GM12878 (cell line): Measurements from ENCODE around the gene WDSUB1. TPM values are rescaled to one million over a fixed set of nuclear protein-coding genes. Genes with fewer than 3 reads are reported as not detected.

Experiments used
- ATAC-seq: fragments of 200-7000 bp; cut with Tn5 transposase; 3 replicates; pipeline ENCODE4 v1.9.1; 2020; ENCODE audit warnings: mild to moderate bottlenecking, moderate library complexity
- BruUV-seq: library from RNA; stranded (reverse); fragments of 400-500 nt; replicated peaks from 2 replicates; lab custom pipeline; 2021; lab: Mats Ljungman, UMichigan
- CTCF ChIA-PET: fragments of 300-600 bp; sonication (Branson Sonifier 250); formaldehyde crosslinking; extraction: SDS; loops from one replicate; lab custom pipeline; 2021; ENCODE audit warnings: inconsistent platforms; lab: Yijun Ruan, JAX
- POLR2A ChIA-PET: fragments of 350-600 bp; formaldehyde crosslinking; extraction: SDS; loops from one replicate; lab custom pipeline; 2021; ENCODE audit warnings: inconsistent platforms; lab: Charles Lee
- RAD21 ChIA-PET: fragments of 300-600 bp; sonication (Branson Sonifier 250); formaldehyde crosslinking; loops from one replicate; lab custom pipeline; 2023; ENCODE audit warnings: antibody characterized with exemption; ENCODE audit not compliant: unreplicated experiment; lab: Charles Lee
- SMC1A ChIA-PET: fragments of 300-600 bp; sonication (Branson Sonifier 250); formaldehyde crosslinking; loops from one replicate; lab custom pipeline; 2023; ENCODE audit not compliant: unreplicated experiment, uncharacterized antibody; lab: Charles Lee
- DNase-seq: peaks from one replicate; pipeline ENCODE4 v3.0.0-alpha.2; 2011; ENCODE audit warnings: low read depth, low spot score
- FAIRE-seq: peaks from 3 replicates; lab custom pipeline; 2011; peaks lifted over from hg19 to GRCh38; lab: Jason Lieb, UNC
- H2AFZ ChIP-seq: 2 replicates; pipeline ENCODE4 v1.6.0; 2011; ENCODE audit warnings: low read depth, low read length, control low read depth; ENCODE audit not compliant: control insufficient read depth
- H3K27ac ChIP-seq: 2 replicates; pipeline ENCODE4 v1.5.1; 2011; ENCODE audit warnings: control low read depth; ENCODE audit not compliant: control insufficient read depth, insufficient read depth
- H3K27me3 ChIP-seq, 2 experiments: replicated peaks in 1 of 2; 2 replicates each; pipeline versions ENCODE4 v1.6.0 to v1.6.1; 2011; ENCODE audit warnings: low read length in 1 of 2; ENCODE audit not compliant: control insufficient read depth in 2 of 2, insufficient read depth in 2 of 2
- H3K36me3 ChIP-seq, 2 experiments: 2 replicates each; pipeline ENCODE4 v1.5.1; 2011; ENCODE audit warnings: low read length in 1 of 2; ENCODE audit not compliant: control insufficient read depth in 2 of 2, insufficient read depth in 2 of 2
- H3K4me1 ChIP-seq: 2 replicates; pipeline ENCODE4 v1.6.1; 2011; ENCODE audit warnings: mild to moderate bottlenecking, low read length, moderate library complexity, mixed read lengths; ENCODE audit not compliant: control insufficient read depth, insufficient read depth
- H3K4me2 ChIP-seq: 2 replicates; pipeline ENCODE4 v1.6.0; 2011; ENCODE audit warnings: control low read depth; ENCODE audit not compliant: control insufficient read depth, insufficient read depth
- H3K4me3 ChIP-seq: fragments of 200-600 bp; sonication (generic); 2 replicates; pipeline ENCODE4 v1.5.1; 2016
- H3K79me2 ChIP-seq: 2 replicates; pipeline ENCODE4 v1.6.0; 2011; ENCODE audit warnings: low read length; ENCODE audit not compliant: control insufficient read depth, insufficient read depth
- H3K9ac ChIP-seq: 2 replicates; pipeline ENCODE4 v1.8.0; 2011; ENCODE audit warnings: low read length, control low read depth, mixed read lengths; ENCODE audit not compliant: control insufficient read depth, insufficient read depth
- H3K9me3 ChIP-seq: replicated peaks from 3 replicates; pipeline ENCODE4 v1.5.1; 2011; ENCODE audit warnings: mild to moderate bottlenecking, low read length; ENCODE audit not compliant: control insufficient read depth, insufficient read depth
- H4K20me1 ChIP-seq: 2 replicates; pipeline ENCODE4 v1.6.0; 2011; ENCODE audit not compliant: control insufficient read depth, insufficient read depth
- HDAC6 ChIP-seq: fragments of 200-600 bp; sonication (generic); IDR thresholded peaks from one replicate; pipeline ENCODE4 v1.8.0; 2017; ENCODE audit warnings: antibody characterized with exemption; ENCODE audit not compliant: unreplicated experiment
- MEF2B ChIP-seq: fragments of 450-650 bp; IDR thresholded peaks from 2 replicates; pipeline ENCODE4 v1.6.1; 2018; ENCODE audit warnings: mild to moderate bottlenecking, moderate library complexity; ENCODE audit not compliant: partially characterized antibody, poor library complexity, severe bottlenecking
- POLR2AphosphoS5 ChIP-seq: IDR thresholded peaks from 2 replicates; pipeline ENCODE4 v1.6.1; 2011; ENCODE audit warnings: mild to moderate bottlenecking, low read length, inconsistent platforms
- RBBP5 ChIP-seq: fragments of 200-600 bp; sonication (generic); conservative IDR thresholded peaks from 2 replicates; pipeline ENCODE4 v1.6.1; 2016
- SIN3A ChIP-seq: IDR thresholded peaks from 2 replicates; pipeline ENCODE4 v1.6.1; 2012; ENCODE audit warnings: low read depth, low read length, improper control_type of control experiment
- TARDBP ChIP-seq: IDR thresholded peaks from 2 replicates; pipeline ENCODE4 v1.6.1; 2016; ENCODE audit warnings: borderline replicate concordance
- WGBS: methylation state at CpG from one replicate; pipeline ENCODE4 v1.1.6; 2016; ENCODE audit warnings: low lambda C conversion rate; ENCODE audit not compliant: insufficient replicate concordance, insufficient coverage; ENCODE audit errors: missing lambda C conversion rate; 5-methylcytosine and 5-hydroxymethylcytosine counted together
- in situ Hi-C: fragments of 300-500 bp; cut with MboI; formaldehyde crosslinking; loops from 9 replicates; pipeline ENCODE4 v1.14.3; 2018; ENCODE audit warnings: mixed read lengths
- intact Hi-C: fragments of 100-400 bp; cut with micrococcal nuclease; formaldehyde crosslinking; loops from one replicate; pipeline ENCODE4 v1.14.2; 2022; ENCODE audit not compliant: unreplicated experiment
- polyA plus RNA-seq, 11 experiments: library from polyadenylated mRNA; depleted of rRNA in 4 of 11; unstranded in 6 of 11; stranded (reverse) in 5 of 11; fragments of >200 nt; fragmentation: Nextera tagmentation in 4 of 11; fragmentation: Illumina TruSeq in 1 of 11; extraction: Ambion mirVana in 4 of 11; extraction: Trizol in 1 of 11; gene quantifications; 1 replicate in 1 of 11; 2 replicates in 10 of 11; pipeline versions ENCODE4 v1.2.1 to v1.2.3, GENCODE V29; 2011 to 2016; ENCODE audit warnings: inconsistent platforms in 2 of 11, missing spikeins in 2 of 11, low read depth in 1 of 11
- total RNA-seq, 4 experiments: library from RNA; depleted of rRNA in 3 of 4; stranded (reverse); fragments of >200 nt in 3 of 4; fragmentation: Illumina TruSeq in 1 of 4; extraction: Trizol in 1 of 4; gene quantifications; 2 replicates each; pipeline versions ENCODE4 v1.2.1 to v1.2.3, GENCODE V29; 2013 to 2021
- TF ChIP-seq, protein P1 (sequence below): IDR thresholded peaks from 2 replicates; pipeline ENCODE4 v1.6.1; 2012; ENCODE audit warnings: low read depth, low read length, improper control_type of control experiment

Gene WDSUB1
- total and polyA plus RNA-seq, 10 of the 15 experiments (the other 5 are each of a cell fraction or from before 2014, with no cell fraction given), result 4.4 to 12.7 (median 7.6) TPM

DNA sequence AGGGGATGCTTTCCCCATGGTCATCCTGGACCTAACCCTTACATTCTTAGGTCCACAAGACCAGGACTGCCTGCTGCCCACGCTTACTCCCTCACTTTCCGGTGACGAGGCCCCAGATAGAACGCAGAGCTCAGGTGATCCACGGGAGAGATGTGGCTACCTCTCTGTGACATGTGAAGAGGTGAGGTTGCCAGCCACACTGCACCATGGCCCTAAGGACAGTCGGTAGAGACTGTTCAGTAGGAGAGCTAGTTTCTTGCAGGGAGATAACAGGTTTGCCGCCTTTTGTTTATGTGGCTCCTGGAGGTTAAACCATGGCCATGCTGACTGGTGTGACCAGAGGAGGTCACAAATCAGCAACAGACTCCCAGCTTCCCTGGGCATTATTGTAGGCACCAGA lies 71.4 kb downstream of the WDSUB1 start (continued):
- no peak for TF ChIP-seq POLR2AphosphoS5
- no peak for TF ChIP-seq MEF2B
- no peak for TF ChIP-seq HDAC6
- TF ChIP-seq, protein P1, sequence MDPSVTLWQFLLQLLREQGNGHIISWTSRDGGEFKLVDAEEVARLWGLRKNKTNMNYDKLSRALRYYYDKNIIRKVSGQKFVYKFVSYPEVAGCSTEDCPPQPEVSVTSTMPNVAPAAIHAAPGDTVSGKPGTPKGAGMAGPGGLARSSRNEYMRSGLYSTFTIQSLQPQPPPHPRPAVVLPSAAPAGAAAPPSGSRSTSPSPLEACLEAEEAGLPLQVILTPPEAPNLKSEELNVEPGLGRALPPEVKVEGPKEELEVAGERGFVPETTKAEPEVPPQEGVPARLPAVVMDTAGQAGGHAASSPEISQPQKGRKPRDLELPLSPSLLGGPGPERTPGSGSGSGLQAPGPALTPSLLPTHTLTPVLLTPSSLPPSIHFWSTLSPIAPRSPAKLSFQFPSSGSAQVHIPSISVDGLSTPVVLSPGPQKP, result no peak

DNA sequence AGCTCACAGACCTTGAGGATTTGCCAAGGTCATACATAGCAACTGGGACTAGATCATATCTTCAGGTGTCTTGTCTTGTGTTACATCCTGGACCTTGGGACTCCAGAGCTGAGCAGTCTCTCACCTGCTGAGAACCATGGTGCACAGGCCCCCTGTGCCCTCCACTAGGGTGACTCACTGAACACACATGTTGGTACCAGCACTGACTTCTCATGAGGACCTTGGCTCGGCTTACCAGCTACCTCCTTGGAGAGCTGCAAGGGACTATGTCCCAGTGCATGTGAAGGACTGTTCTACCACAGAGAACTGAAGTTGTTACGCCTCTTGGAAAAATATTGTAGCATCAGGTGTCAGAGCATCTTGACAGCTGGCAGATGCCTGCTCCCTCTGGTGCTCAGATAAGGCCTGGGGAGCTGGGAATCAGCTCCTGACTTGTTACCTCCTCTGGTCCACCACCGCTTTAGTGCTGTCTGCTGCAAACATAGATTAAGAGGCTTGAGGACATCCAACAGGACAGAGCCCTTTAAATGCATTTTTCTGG lies 72.1 kb downstream of the WDSUB1 start:
- no peak overlapping the region for H3K4me3 ChIP-seq
- TF ChIP-seq RBBP5 (no peak), SIN3A (no peak), TARDBP (no peak)
- in situ Hi-C loops, result no loop called here
- H3K9ac ChIP-seq, result no peak overlapping the region
- H3K4me1 ChIP-seq, result peaks cover 6% of the 10 kb centered on the region; the same call in 1 of the 2 replicates
- DNase-seq (no peak), FAIRE-seq (no peak), ATAC-seq (no peak)
- no peaks in the 10 kb centered on the region for H4K20me1 ChIP-seq
- no peaks in the 10 kb centered on the region for H3K79me2 ChIP-seq
- RAD21 ChIA-PET, result no interaction called here
- intact Hi-C loops, result no loop called here
- no TSS peak for BruUV-seq
- H3K36me3 ChIP-seq, result no peaks in the 10 kb centered on the region
- no peak overlapping the region for H2AFZ ChIP-seq
- WGBS, result 61% methylated on average over 3 of the region's 3 CpGs
- POLR2A ChIA-PET, result no interaction called here
- no peak overlapping the region for H3K27ac ChIP-seq
- H3K27me3 ChIP-seq, result no peaks in the 10 kb centered on the region
- H3K9me3 ChIP-seq, result no peaks in the 10 kb centered on the region
- H3K4me2 ChIP-seq, result no peak overlapping the region
- SMC1A ChIA-PET, result interaction anchor here (0.6 kb wide), 1 partner anchor 1109 kb away, joined by 3 read pairs; no protein-coding TSS in a partner anchor
- CTCF ChIA-PET, result no interaction called here
